ENCODE results near the gene WDR44.
"Not testable (repeated sequence)": the region's sequence is repeated elsewhere in the genome, so short reads cannot be mapped to it uniquely, and the experiment has no call there.

WDR44 gene

GRCh38 chrX:118448273-118448783, 102.4 kb downstream of the WDR44 start:
- peak; percentile 36 for DNase-seq (ENCODE audit: low read depth)
- TF ChIP-seq, protein P1, sequence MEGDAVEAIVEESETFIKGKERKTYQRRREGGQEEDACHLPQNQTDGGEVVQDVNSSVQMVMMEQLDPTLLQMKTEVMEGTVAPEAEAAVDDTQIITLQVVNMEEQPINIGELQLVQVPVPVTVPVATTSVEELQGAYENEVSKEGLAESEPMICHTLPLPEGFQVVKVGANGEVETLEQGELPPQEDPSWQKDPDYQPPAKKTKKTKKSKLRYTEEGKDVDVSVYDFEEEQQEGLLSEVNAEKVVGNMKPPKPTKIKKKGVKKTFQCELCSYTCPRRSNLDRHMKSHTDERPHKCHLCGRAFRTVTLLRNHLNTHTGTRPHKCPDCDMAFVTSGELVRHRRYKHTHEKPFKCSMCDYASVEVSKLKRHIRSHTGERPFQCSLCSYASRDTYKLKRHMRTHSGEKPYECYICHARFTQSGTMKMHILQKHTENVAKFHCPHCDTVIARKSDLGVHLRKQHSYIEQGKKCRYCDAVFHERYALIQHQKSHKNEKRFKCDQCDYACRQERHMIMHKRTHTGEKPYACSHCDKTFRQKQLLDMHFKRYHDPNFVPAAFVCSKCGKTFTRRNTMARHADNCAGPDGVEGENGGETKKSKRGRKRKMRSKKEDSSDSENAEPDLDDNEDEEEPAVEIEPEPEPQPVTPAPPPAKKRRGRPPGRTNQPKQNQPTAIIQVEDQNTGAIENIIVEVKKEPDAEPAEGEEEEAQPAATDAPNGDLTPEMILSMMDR (conservative IDR thresholded peaks at IDR 0.05; ENCODE audit: low read length) = no peak
- H3K4me3 ChIP-seq (ENCODE audit: low read length) = no peak overlapping the region

GRCh38 chrX:118455013-118455412, 109.1 kb downstream of the WDR44 start:
- TF ChIP-seq, protein P1 (conservative IDR thresholded peaks at IDR 0.05; ENCODE audit: low read length) = no peak
- no peak overlapping the region for H3K4me3 ChIP-seq (ENCODE audit: low read length)
- DNase-seq (ENCODE audit: low read depth) = no peak

DNA sequence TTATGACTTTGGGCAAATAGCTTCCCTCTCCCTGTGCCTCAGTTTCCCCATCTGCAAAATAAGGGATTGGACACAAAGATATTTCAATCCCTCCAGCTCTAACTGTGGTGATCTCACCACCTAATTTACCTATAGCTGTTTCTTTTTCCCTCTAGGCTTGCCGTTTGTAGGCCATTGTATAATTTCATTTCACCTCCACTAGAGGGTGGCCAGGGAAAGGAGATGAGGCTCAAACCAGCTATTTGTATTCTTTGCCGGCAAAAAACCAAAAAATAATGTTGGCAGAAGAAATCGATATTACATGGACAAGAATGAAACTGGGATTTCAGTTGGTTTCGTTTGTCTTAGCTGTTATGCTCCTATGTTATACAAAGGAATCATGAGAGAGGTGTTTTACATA, 113.6 kb downstream of the WDR44 start:
- peak; percentile 47 for DNase-seq (ENCODE audit: low read depth)
- no peak overlapping the region for H3K4me3 ChIP-seq (ENCODE audit: low read length)
- TF ChIP-seq, protein P1 (conservative IDR thresholded peaks at IDR 0.05; ENCODE audit: low read length) = peak; percentile 68

DNA sequence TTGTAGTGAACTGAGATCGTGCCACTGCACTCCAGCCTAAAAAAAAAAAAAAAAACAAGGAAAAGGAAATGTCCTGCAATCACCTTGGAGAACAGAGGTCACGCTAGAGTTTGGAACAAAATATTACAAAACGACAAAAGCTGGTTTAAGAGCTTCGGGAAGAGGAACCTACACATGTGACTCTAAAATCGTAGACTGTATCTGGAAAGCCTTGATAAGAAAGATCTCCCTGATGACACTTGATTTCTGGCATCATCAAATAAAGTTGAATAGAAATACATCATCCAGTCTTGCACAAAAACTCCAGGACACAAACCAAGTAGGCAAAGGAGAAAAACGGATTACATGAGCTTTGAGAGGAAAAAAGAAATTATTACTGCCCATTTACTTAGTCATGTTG, 118.6 kb downstream of the WDR44 start:
- TF ChIP-seq, protein P1 (conservative IDR thresholded peaks at IDR 0.05; ENCODE audit: low read length) = no peak
- no peak overlapping the region for H3K4me3 ChIP-seq (ENCODE audit: low read length)
- no peak for DNase-seq (ENCODE audit: low read depth)

- no peak for DNase-seq (ENCODE audit: low read depth)
- TF ChIP-seq, protein P1 (conservative IDR thresholded peaks at IDR 0.05; ENCODE audit: low read length) = no peak
- H3K4me3 ChIP-seq (ENCODE audit: low read length) = no peak overlapping the region
Measured at GRCh38 chrX:118468122-118468521, 122.2 kb downstream of the WDR44 start.

- not testable (repeated sequence) for DNase-seq (ENCODE audit: low read depth); H3K4me3 ChIP-seq (ENCODE audit: low read length)
Measured at GRCh38 chrX:118470721-118471347, 124.9 kb downstream of the WDR44 start.

GRCh38 chrX:118474586-118474985, 128.7 kb downstream of the WDR44 start:
- no peak for DNase-seq (ENCODE audit: low read depth)
- TF ChIP-seq, protein P1 (conservative IDR thresholded peaks at IDR 0.05; ENCODE audit: low read length) = no peak
- H3K4me3 ChIP-seq (ENCODE audit: low read length) = no peak overlapping the region

Data from AG10803 (cell line).